Spleen (tissue), 7 donors: ENCODE results near the gene IQSEC1.

Experiments used
- CTCF ChIP-seq, 11 experiments: fragments of 200-600 bp in 7 of 11; fragments of 450-650 bp in 4 of 11; sonication (generic) in 4 of 11; IDR thresholded peaks in 8 of 11; conservative IDR thresholded peaks in 3 of 11; 1 replicate in 7 of 11; 2 replicates in 4 of 11; pipeline versions ENCODE4 v1.4.0 to v1.8.0; 2016 to 2021; ENCODE audit warnings: antibody characterized with exemption in 11 of 11, inconsistent platforms in 4 of 11, mild to moderate bottlenecking in 1 of 11
- POLR2A ChIP-seq, 3 donors: fragments of 450-650 bp; IDR thresholded peaks; one replicate each; pipeline ENCODE4 v1.5.1; 2017; ENCODE audit warnings: antibody characterized with exemption in 3 of 3, mild to moderate bottlenecking in 1 of 3
- POLR2AphosphoS5 ChIP-seq, 3 donors: sonication (generic); formaldehyde crosslinking; IDR thresholded peaks; one replicate each; pipeline ENCODE4 v1.5.1; 2017; ENCODE audit warnings: antibody characterized with exemption in 3 of 3
- donor health status: DM: no; HTN: no; CAD: no; lungs with moderate emphysema.
- donor health status: DM: no; HTN: no; CAD: no.
- donor health status: DM: no; HTN: no; CAD: no.

- TF ChIP-seq CTCF (IDR thresholded peaks at IDR 0.05 in 8 of 11, conservative IDR thresholded peaks at IDR 0.05 in 3 of 11) (no peak), POLR2A (IDR thresholded peaks at IDR 0.05) (no peak), POLR2AphosphoS5 (IDR thresholded peaks at IDR 0.05) (peak in 1 of 3 donors; percentile 54)
Measured at GRCh38 chr3:13010780-13011572, 62.3 kb downstream of the IQSEC1 start.
